OCI-M2 (cell line): Measurements from ENCODE around the gene ACY1.
"Not testable (repeated sequence)": the region's sequence is repeated elsewhere in the genome, so short reads cannot be mapped to it uniquely, and the experiment has no call there.

Experiments
- DNase-seq: peaks from one replicate; lab custom pipeline; 2025; ENCODE audit not compliant: unreplicated experiment; lab: John Stamatoyannopoulos, UW

ACY1 gene

DNA sequence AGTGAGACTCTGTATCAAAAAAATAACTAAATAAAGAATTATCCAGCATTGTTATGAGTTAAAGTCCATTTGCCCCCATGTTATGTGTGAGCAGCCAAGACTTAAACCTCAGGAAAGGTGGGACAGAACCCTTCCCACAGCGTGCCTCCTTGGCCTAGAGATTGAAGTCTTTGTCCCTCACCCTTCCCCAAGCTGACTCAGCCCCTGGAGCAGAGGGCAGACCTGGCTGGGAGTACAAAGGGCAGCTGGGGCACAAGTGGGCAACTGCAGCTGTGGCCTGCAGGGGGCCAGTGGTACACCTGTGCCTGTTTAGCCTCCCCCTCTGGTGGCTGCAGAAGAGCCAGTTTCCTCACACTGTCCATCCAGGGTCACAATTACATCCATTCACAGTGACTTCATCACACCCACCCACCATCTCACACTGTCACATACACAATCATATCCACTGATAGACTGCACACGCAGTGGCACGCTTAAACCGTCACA is 940 bp upstream of the ACY1 start:
- no peak for DNase-seq

DNA sequence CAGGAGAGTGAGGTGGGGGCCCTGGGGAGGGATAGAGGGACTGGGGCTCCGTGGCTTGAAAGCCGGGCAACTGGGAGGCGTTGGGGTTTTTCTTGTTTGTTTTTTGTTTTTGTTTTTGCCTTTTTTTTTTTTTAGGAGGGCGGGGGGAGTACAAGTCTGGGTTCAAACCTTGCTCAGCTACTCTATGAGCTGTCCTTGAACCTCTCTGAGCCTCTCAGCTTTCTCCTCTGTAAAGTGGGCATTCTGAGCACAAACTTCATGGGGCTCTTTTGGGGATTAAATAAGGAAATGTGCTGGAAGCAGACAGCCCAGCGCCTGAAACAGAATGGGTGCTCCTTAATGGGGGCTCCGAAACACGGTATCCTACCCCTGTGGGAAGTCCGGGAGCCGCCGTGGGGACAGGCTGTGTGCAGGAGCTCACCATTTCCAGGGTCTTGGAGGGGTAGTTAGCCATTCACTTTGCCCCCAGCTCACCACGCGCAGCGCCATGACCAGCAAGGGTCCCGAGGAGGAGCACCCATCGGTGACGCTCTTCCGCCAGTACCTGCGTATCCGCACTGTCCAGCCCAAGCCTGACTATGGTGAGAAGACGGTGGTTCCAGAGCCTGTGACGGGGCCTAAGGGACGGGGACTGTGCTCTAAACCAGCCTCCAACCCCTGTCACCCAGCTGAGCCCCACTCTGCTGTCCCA is 388 bp downstream of the ACY1 start:
- no peak for DNase-seq

DNA sequence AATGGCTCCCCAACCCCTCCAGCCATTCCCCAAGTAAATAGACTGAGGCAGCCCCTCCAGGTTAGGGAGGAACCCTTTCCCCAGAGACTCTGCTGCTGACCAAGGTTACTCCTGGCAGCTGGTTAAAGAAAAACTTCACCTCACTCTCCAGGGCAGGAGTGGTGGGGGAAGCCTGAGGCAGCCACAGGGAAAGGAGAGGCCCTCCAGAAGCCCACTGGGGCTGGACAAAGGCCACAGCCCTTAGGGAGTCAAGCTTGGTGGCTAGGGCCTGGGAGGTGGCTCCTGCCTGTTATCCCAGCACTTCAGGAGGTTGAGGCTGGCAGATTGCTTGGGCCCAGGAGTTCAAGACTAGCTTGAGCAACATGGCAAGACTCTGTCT is 923 bp downstream of the ACY1 start:
- no peak for DNase-seq

DNA sequence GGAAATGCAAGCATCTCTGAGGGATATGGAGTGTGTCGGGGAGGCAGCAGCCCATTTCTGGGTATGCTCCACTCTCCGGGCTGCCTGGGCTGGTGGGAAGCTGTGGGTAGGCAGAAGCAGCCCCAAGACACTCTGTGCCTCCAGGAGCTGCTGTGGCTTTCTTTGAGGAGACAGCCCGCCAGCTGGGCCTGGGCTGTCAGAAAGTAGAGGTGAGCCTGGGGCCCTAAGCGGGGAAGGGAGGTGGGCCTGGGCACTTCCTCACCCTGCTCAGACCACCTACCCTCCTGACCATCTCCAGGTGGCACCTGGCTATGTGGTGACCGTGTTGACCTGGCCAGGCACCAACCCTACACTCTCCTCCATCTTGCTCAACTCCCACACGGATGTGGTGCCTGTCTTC is 1.7 kb downstream of the ACY1 start:
- DNase-seq, result no peak

DNA sequence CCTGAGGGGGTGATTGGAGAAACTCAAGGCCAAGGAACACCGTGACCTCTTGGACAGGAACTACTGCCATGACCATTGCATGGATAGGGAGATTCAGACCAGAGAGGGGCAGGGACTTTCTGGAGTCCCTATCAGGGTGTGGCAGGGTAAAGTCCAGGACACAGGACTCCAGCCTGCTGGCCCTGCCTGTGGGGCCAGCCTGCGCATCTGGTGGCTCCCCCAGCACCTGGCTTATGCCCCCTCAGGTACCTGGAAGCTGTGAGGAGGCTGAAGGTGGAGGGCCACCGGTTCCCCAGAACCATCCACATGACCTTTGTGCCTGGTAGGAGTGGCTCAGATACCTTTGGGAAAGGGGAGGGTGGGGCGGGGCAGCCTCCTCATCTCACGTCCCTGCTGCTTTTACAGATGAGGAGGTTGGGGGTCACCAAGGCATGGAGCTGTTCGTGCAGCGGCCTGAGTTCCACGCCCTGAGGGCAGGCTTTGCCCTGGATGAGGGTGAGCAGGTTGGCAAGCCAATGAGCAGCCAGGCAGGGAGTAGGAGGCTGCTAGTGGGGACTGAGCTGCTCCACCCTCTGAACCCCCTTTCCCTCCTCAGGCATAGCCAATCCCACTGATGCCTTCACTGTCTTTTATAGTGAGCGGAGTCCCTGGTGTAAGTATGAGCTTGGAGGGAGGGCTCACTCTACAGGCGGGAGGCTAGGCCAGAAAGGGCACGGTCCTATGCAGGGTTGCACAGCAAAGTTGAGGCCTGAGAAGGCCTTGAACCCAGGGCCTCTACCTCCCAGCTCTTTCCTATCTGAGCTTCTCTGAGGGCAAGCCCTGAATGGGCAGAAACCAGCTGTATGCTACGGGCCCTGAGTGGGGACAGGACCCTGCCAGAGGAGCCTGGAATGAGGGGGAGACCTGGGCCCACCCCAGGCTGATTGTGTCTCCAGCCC is 2.9 kb downstream of the ACY1 start:
- DNase-seq, result no peak

DNA sequence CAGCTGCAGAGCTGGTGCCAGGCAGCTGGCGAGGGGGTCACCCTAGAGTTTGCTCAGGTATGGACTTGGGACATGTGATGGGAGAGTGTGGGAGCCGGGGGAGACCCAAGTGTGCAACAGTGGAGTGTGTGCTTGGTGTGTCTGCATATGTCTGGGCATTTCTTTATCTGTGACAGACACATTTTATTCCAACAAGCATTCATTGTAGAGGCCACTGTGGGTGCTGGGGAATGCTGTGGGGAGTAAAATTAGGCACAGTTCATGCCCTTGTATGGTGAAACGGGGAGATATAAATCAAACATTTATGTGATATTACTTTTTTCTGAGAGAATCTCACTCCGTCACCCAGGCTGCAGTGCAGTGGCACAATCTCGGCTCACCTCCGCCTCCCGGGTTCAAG is 4.2 kb downstream of the ACY1 start:
- no peak for DNase-seq

DNA sequence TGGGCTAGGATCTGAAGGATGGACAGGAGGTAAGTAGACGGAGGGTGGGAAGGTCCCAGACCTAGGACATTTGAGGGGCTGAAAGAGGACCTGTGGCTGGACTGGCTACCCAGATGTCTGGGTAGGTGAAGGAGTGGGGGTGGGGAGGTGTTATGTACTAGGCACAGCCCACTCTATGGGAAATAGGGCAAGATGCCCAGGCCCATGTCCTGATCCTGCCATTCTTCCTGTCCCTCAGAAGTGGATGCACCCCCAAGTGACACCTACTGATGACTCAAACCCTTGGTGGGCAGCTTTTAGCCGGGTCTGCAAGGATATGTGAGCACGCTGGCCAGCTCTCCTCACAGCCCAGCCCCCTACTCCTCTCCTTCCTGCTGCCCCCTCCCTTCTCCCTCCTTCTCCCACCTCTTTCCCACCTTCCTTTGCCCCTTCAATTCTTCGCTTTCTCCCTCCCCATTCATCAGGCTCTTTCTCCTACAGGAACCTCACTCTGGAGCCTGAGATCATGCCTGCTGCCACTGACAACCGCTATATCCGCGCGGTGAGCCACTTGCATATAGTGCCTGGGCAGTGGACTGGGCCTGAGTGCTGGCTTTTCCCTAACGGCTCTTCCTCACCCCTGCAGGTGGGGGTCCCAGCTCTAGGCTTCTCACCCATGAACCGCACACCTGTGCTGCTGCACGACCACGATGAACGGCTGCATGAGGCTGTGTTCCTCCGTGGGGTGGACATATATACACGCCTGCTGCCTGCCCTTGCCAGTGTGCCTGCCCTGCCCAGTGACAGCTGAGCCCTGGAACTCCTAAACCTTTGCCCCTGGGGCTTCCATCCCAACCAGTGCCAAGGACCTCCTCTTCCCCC is 5.2 kb downstream of the ACY1 start:
- DNase-seq, result no peak

DNA sequence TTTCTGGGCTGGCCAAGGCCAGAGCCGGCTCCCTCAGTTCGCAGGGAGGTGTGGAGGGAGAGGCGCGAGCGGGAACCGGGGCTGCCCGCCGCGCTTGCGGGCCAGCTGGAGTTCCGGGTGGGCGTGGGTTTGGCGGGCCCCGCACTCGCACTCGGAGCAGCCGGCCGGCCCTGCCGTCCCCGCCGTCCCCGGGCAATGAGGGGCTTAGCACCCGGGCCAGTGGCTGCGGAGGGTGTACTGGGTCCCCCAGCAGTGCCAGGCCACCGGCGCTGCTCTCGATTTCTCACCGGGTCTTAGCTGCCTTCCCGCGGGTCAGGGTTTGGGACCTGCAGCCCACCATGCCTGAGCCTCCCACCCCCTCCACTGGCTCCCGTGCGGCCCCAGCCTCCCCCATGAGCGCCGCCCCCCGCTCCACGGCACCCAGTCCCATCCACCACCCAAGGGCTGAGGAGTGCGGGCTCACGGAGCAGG is 7.2 kb downstream of the ACY1 start:
- not testable (repeated sequence) for DNase-seq

DNA sequence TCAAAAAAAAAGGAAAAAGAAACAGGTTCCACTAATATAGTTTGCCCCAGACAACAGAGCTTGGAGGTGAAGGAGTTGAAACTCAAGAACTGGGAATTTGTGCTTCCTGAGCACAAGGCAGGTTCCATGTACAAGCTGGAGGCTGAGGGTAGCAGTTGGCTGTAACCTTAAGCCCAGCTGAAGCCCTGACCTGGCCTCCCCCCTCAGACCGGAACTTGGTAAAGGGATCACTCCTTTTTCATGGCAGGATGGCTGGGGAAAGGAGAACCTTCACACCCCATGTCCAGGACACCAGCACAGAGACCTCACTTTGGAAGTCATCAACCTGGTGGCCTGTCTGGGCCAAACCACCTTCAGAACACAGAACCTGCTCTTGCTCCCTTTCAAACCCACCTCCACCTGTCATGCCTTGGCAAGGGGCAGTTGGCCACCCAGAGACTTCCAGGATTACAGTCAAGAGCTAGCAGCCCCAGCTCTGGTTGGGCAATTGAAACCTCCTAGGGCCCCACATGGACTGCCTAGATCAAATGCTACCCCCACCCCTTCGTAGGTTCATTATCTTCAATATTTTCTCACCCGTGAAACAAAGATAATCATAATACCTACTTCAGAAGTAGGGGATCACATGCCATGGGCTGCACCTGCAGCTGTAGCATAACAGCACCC is 8.8 kb downstream of the ACY1 start:
- DNase-seq, result no peak

DNA sequence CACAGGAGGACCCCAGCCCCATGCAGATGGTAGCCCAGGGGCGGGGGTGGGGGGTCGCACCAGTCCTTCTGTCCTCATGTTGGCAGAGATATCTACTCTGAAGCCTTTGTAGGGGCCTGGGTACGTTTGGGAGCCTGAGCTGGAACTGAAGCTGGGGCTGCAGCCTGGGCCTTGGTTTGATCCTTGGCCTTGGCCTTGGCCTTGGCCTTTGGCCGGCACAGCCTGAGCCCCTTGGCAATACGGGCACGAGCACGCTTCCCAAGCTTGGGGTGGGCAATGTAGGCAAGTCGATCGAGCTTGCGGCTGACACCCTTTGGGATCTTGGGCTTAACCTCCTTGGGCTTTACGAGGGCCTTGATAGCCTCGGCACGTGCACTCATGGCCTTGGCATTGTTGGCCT is 10.3 kb downstream of the ACY1 start:
- DNase-seq, result not testable (repeated sequence)

DNA sequence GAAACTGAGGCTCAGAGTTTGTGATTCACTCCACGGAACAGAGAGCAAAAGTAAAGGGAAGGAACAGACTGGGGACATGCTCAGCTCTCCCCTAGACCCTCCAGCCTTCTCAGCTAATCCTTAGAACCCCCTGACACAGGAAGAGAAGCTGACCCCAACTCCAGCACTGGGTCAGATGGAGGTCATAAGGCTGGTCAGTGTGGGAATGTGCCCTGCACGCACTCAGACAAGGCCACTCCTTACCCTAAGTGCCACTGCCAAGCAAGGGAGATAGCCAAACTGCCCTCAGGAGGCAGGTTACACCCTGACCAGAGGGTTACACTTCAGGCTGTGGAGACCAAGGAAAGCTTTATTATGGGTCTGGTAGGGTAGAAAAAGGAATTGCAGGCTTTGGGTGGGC is 11.2 kb downstream of the ACY1 start:
- DNase-seq, result no peak

DNA sequence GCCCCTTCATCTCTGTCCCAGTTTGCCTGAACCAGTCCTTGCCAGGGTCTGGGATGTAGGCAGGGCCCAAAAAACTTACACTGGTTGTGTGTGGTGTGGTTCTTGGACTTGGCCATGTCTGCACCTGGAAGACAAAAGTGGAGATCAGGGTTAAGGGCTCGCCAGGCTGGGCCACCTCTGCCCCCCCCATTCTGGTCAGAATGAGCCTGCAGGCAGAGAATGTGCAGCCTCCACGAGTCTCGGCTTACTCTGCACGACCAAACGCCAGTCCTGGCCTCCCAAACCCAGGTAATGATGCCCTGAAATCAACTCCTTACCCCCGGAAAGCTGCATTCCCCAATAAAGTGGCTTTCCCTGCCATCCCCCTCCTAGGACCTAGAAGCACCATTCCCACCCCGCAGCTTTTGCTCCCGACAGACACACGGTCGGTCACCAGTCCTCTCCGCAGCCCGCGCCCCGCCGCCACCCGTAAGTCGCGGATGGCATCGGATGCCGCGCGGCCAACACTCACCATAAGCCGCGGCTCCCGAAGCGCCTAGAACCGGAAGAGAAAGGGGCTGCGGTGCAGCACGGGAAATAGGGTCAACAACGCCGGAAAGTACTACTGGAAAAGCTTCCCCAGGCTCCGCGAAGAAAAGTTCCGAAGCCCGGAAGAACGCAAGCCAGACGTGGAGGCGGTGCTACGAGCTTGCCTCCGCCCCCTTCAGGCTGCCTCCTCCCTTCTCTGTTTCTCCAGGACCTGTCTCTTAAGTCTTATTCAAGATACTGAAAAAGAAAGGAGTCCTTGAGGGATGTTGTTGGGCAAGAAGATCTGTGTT is 12.2 kb downstream of the ACY1 start, which contains the start of gene RPL29:
Gene RPL29, minus strand, starts transcription at position 550 of the 818 bp plus-strand sequence. Its CDS starts 434 bp downstream, at position 116.
- DNase-seq, result peak; percentile 65

DNA sequence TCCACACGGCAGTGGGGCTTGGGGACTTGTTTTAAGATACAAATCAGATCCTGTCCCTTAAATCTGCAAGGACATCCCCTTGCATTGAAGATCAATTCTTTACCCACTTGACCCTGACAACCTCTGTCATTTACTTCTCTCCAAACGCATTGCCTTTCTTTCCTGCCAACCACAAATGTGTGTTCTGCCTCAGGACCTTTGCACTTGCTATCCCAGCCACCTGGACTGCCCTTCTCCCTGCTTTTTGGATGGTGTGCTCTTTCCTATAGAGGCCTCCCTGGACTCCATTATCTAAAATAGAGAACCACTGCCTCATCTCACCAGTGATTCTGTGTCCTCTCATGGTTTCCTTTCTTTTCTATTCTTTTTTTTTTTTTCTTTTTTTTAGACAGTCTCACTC is 13.8 kb downstream of the ACY1 start:
- no peak for DNase-seq

DNA sequence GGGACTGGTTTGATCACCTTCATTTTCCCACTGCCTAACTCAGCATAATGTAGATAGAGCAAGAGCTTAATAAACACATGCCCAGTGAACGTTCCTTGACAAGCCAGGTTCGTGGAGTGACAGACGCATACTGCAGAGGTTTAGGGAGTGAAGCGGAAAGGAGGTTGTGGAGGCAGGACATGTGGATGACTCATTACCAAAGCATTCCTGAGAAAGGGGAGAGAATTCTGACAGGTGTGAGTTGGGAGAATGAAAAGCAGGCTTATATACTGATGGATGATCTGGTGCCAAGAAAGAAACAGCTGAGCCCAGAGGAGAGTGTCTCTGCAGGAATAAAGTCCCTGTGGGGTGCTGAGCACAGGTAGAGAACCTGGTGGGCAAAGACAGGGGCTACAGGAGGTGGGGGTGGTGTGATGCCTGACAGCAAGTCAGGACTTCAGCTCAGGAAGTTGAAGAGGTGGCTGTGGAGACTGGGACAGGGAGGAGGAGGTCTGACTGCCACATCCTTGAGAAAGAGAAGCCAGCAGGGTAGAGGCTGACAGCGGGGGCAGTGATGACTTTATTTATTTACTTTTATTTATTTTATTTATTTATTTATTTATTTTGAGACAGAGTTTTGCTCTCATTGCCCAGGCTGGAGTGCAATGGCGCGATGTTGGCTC is 14.7 kb downstream of the ACY1 start:
- DNase-seq, result no peak

DNA sequence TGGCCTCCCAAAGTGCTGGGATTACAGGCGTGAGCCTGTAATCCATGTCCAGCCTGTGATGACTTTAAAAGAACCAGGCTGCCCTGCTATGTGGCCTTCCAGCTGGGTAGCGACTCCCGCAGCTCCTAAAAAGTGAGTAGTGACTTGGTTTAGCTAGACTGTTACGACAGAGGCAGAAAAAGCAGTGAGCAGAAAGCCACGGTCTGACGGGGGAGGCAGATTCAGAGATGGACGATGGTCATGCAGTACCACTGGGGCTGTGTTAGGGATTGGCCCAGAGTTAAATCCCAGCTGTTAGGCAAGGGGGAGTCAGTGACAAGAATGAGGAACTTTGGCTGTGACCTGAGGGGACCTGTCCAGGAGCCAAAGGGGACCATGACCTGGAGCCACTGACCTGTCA is 15.4 kb downstream of the ACY1 start:
- DNase-seq, result no peak

DNA sequence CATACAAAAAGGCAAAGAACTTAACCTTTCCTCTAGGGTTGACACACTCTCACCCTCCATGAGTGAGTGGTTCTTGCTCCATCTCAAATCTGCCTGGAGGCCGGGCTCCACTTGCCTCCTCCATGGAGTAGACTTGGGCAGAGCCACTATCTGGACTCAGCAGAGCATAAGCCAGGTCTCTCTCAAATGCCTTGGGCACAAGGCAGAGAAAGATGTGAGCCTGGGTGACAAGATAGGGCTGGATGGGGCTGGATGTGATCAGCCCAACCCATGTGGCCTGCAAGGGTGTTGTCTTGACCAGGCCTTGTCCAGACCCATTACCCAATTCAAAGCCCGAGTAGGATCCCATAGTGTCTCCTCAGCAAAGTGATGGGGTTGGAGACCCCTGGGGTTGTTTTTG is 16.5 kb downstream of the ACY1 start:
- no peak for DNase-seq

DNA sequence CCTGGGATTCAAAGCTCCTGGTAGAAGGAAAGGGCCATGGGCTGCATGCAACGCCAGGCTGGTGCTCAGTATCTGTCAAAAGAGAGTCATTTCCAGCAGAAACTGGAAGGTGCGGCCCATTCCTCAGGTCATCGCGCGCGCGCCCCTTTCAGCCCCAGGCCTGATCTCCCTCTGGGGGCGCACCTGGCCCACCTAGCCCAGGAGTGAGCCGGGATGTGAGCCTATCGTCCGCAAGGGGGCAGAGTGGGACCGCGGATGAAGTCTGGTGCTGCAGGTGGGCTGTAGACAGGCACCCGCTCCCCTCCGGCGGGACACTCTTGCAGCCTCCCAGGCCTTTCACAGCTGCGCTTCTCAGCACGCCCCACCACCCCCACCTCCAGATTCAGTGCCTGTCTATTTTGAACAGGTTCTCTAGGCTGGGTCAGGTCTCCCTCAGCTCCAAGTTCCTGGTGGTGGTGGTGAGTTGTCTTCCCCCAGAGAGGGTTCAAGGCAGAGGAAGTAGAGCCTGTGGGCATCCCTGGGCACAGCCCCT is 18.2 kb downstream of the ACY1 start:
- no peak for DNase-seq

DNA sequence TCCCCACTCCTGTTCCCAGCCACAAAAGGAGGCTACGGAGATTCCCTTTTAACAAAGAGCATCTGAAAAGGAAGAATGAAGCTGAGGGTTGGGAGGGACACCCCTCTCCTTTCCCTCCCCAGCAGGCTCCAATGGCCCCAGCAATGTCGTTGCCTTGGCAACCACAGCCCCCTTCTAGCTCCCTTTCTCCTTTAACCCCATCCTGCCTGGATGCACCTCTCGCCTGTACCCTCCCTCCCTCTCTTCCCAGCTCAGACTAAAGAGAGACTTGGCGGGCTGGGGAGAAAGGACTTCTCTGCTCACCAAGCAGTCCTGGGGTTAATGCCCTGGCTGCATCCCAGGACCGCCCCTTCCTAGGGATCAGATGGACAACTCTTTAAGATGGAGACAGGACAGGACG is 19.4 kb downstream of the ACY1 start:
- no peak for DNase-seq
